Suprapubic skin (tissue), 4 donors: ENCODE measurements around the gene ZNF423.

Source experiments
- EP300 ChIP-seq: sonication (generic); formaldehyde crosslinking; IDR thresholded peaks from one replicate; pipeline ENCODE4 v1.6.1; 2017; ENCODE audit warnings: antibody characterized with exemption
- POLR2A ChIP-seq, 2 donors: fragments of 450-650 bp; IDR thresholded peaks; one replicate each; pipeline ENCODE4 v1.6.1; 2017; ENCODE audit warnings: antibody characterized with exemption in 2 of 2, mild to moderate bottlenecking in 2 of 2, moderate library complexity in 2 of 2
- POLR2AphosphoS5 ChIP-seq, 3 donors: sonication (generic); formaldehyde crosslinking; IDR thresholded peaks; one replicate each; pipeline ENCODE4 v1.6.1; 2017; ENCODE audit warnings: antibody characterized with exemption in 3 of 3
- TF ChIP-seq, protein P1 (sequence below), 2 donors: fragments of 200-600 bp in 1 of 2; fragments of 450-650 bp in 1 of 2; sonication (generic) in 1 of 2; IDR thresholded peaks; one replicate each; pipeline ENCODE4 v1.5.1; 2016 to 2019; ENCODE audit warnings: antibody characterized with exemption in 2 of 2, mild to moderate bottlenecking in 1 of 2, moderate library complexity in 1 of 2

DNA sequence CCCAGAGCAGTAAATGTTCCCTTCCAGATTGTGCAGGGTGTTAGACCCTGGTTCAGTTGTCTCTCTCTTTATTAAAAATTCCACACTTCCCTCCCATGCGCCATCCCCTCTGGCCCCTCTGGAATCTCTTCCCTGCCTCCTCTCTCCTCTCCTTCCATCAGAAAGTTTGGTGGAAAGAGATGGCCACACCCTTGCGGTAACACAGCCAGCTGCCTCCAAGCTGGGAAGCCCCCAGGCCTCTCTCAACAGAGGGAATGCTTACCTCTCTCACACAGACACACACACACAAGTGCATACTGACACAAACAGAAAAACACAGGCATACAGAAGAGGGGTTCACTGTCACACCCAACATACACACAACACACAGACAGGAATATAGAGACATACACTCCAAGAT is 261.8 kb downstream of the ZNF423 start:
- TF ChIP-seq POLR2AphosphoS5 (IDR thresholded peaks at IDR 0.05) (no peak), EP300 (no peak), POLR2A (IDR thresholded peaks at IDR 0.05) (no peak)
- TF ChIP-seq, protein P1, sequence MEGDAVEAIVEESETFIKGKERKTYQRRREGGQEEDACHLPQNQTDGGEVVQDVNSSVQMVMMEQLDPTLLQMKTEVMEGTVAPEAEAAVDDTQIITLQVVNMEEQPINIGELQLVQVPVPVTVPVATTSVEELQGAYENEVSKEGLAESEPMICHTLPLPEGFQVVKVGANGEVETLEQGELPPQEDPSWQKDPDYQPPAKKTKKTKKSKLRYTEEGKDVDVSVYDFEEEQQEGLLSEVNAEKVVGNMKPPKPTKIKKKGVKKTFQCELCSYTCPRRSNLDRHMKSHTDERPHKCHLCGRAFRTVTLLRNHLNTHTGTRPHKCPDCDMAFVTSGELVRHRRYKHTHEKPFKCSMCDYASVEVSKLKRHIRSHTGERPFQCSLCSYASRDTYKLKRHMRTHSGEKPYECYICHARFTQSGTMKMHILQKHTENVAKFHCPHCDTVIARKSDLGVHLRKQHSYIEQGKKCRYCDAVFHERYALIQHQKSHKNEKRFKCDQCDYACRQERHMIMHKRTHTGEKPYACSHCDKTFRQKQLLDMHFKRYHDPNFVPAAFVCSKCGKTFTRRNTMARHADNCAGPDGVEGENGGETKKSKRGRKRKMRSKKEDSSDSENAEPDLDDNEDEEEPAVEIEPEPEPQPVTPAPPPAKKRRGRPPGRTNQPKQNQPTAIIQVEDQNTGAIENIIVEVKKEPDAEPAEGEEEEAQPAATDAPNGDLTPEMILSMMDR (IDR thresholded peaks at IDR 0.05) = no peak
